ENCODE data around the gene HS3ST3A1.

GRCh38 chr17:13589658-13590057 is 12.1 kb downstream of the HS3ST3A1 start:
- TF ChIP-seq POLR2AphosphoS5 (IDR thresholded peaks at IDR 0.05; ENCODE audit: low read depth, low read length) (no peak), POLR2A (IDR thresholded peaks at IDR 0.05; ENCODE audit: low read depth, low read length) (no peak)

All from GM12891 (cell line).